CD4-positive, alpha-beta T cell treated with Interleukin-4 for 4 hours (primary cell): ENCODE data around the gene CEP104.

Experiments used
- DNase-seq: peaks from one replicate; pipeline ENCODE4 v3.0.0-alpha.2; 2020

The CEP104 gene

GRCh38 chr1:3776231-3776961 lies 80.6 kb downstream of the CEP104 start:
- DNase-seq, result no peak

- DNase-seq, result peak; percentile 35
These were observed 81.4 kb downstream of the CEP104 start for GRCh38 chr1:3775490-3776230.

- no peak for DNase-seq
These were observed 82.0 kb downstream of the CEP104 start for GRCh38 chr1:3774946-3775489.

GRCh38 chr1:3774276-3774945 lies 82.6 kb downstream of the CEP104 start:
- DNase-seq, result no peak

- no peak for DNase-seq
These were observed 83.3 kb downstream of the CEP104 start for GRCh38 chr1:3773572-3774275.

GRCh38 chr1:3772715-3773571 lies 84.1 kb downstream of the CEP104 start, which contains the start of gene SMIM1:
SMIM1 (plus strand) TSS chr1:3772749; CDS start chr1:3775374, 2,625 bp downstream.
- DNase-seq, result no peak

GRCh38 chr1:3772027-3772714 lies 84.8 kb downstream of the CEP104 start:
- peak; percentile 87 for DNase-seq

- DNase-seq, result no peak
These were observed 85.6 kb downstream of the CEP104 start for GRCh38 chr1:3771108-3772026.

- DNase-seq, result no peak
These were observed 86.8 kb downstream of the CEP104 start for GRCh38 chr1:3770047-3770765.

- DNase-seq, result no peak
These were observed 88.1 kb downstream of the CEP104 start for GRCh38 chr1:3768811-3769390.

- DNase-seq, result no peak
These were observed 89.6 kb downstream of the CEP104 start for GRCh38 chr1:3767328-3767925.

- DNase-seq, result no peak
These were observed 93.5 kb downstream of the CEP104 start for GRCh38 chr1:3763351-3764125.

- DNase-seq, result no peak
These were observed 94.2 kb downstream of the CEP104 start for GRCh38 chr1:3762873-3763228.

- DNase-seq, result no peak
These were observed 94.7 kb downstream of the CEP104 start for GRCh38 chr1:3762151-3762872.
